HG03439 (cell line): ENCODE results near the gene GCGR.

ENCODE experiments used
- ATAC-seq: cut with Tn5 transposase; IDR thresholded peaks from one replicate; pipeline ENCODE4 v1.9.1; 2021; ENCODE audit warnings: mild to moderate bottlenecking, moderate library complexity; ENCODE audit not compliant: unreplicated experiment

The GCGR gene

GRCh38 chr17:81811705-81812570 lies 8.0 kb downstream of the GCGR start:
- ATAC-seq: no peak

GRCh38 chr17:81812571-81813370 lies 8.8 kb downstream of the GCGR start:
- no peak for ATAC-seq

- no peak for ATAC-seq
These were observed 9.4 kb downstream of the GCGR start for GRCh38 chr17:81813371-81813684.

GRCh38 chr17:81813861-81814683 lies 10.1 kb downstream of the GCGR start:
- ATAC-seq: no peak

GRCh38 chr17:81814748-81815645 lies 11.0 kb downstream of the GCGR start:
- no peak for ATAC-seq

- no peak for ATAC-seq
These were observed 11.7 kb downstream of the GCGR start for GRCh38 chr17:81815646-81815986.

GRCh38 chr17:81817758-81818147 lies 13.8 kb downstream of the GCGR start:
- no peak for ATAC-seq

GRCh38 chr17:81819708-81820107 lies 15.8 kb downstream of the GCGR start:
- no peak for ATAC-seq

- no peak for ATAC-seq
These were observed 17.2 kb downstream of the GCGR start for GRCh38 chr17:81821147-81821546.

- ATAC-seq: no peak
These were observed 17.8 kb downstream of the GCGR start for GRCh38 chr17:81821603-81822311.

GRCh38 chr17:81822312-81822637 lies 18.3 kb downstream of the GCGR start:
- ATAC-seq: no peak

- no peak for ATAC-seq
These were observed 19.3 kb downstream of the GCGR start for GRCh38 chr17:81822996-81823819.

GRCh38 chr17:81823820-81824550 lies 20.0 kb downstream of the GCGR start:
- ATAC-seq: no peak

GRCh38 chr17:81824595-81824994 lies 20.6 kb downstream of the GCGR start:
- ATAC-seq: no peak

- no peak for ATAC-seq
These were observed 22.0 kb downstream of the GCGR start for GRCh38 chr17:81825841-81826466.

- ATAC-seq: no peak
These were observed 24.7 kb downstream of the GCGR start for GRCh38 chr17:81828656-81829055.

- ATAC-seq: no peak
These were observed 25.9 kb downstream of the GCGR start for GRCh38 chr17:81829858-81830257.

- no peak for ATAC-seq
These were observed 27.6 kb downstream of the GCGR start for GRCh38 chr17:81831563-81831956.
